HL-60 (cell line): ENCODE data around the gene CYSRT1.

Source experiments
- CTCF ChIP-seq: IDR thresholded peaks from one replicate; pipeline ENCODE4 v1.5.1; 2011; ENCODE audit warnings: low read length, control low read depth, inconsistent platforms; ENCODE audit not compliant: insufficient read depth
- GABPA ChIP-seq: IDR thresholded peaks from 2 replicates; pipeline ENCODE4 v1.6.1; 2012; ENCODE audit warnings: low read depth
- POLR2AphosphoS5 ChIP-seq: IDR thresholded peaks from 2 replicates; pipeline ENCODE4 v1.6.1; 2012; ENCODE audit warnings: low read depth
- REST ChIP-seq: IDR thresholded peaks from 2 replicates; pipeline ENCODE4 v1.6.1; 2012; ENCODE audit warnings: low read depth; ENCODE audit not compliant: insufficient replicate concordance
- SPI1 ChIP-seq: IDR thresholded peaks from 2 replicates; pipeline ENCODE4 v1.6.1; 2012; ENCODE audit warnings: low read depth, mild to moderate bottlenecking, borderline replicate concordance

- TF ChIP-seq POLR2AphosphoS5 (no peak), REST (no peak), GABPA (no peak), CTCF (no peak), SPI1 (no peak)
Measured at GRCh38 chr9:137250329-137251193, 25.6 kb downstream of the CYSRT1 start.
